ENCODE results near the gene WAPL. TPM values are rescaled to one million over a fixed set of nuclear protein-coding genes. Genes with fewer than 3 reads are reported as not detected.

Gene WAPL
- total RNA-seq, 1 donor from 2014 or later, result 47.9 TPM

- no peak overlapping the region for H3K27ac Mint-ChIP-seq
- no peaks in the 10 kb centered on the region for H3K27me3 Mint-ChIP-seq
- H3K4me3 Mint-ChIP-seq (ENCODE audit: low read depth), result no peak overlapping the region
- H3K4me1 Mint-ChIP-seq (ENCODE audit: low read depth), result peaks cover 2% of the 10 kb centered on the region
- no peak for TF ChIP-seq CTCF (IDR thresholded peaks at IDR 0.05; ENCODE audit: unreplicated experiment)
- peaks cover 41% of the 10 kb centered on the region for H3K36me3 Mint-ChIP-seq (ENCODE audit: insufficient read depth)
- no peak for DNase-seq (ENCODE audit: low spot score, unreplicated experiment)
- H3K9me3 Mint-ChIP-seq (ENCODE audit: low read depth), result peaks cover 5% of the 10 kb centered on the region
Measured at GRCh38 chr10:86451604-86451960, 70.0 kb downstream of the WAPL start.

GRCh38 chr10:86450806-86451603, 70.6 kb downstream of the WAPL start:
- Mint-ChIP-seq H3K27me3 (no peaks in the 10 kb centered on the region), H3K27ac (no peak overlapping the region), H3K4me1 (ENCODE audit: low read depth) (peaks cover 2% of the 10 kb centered on the region), H3K9me3 (ENCODE audit: low read depth) (peaks cover 4% of the 10 kb centered on the region), H3K4me3 (ENCODE audit: low read depth) (no peak overlapping the region), H3K36me3 (ENCODE audit: insufficient read depth) (peaks cover 37% of the 10 kb centered on the region)
- DNase-seq (ENCODE audit: low spot score, unreplicated experiment), result no peak
- no peak for TF ChIP-seq CTCF (IDR thresholded peaks at IDR 0.05; ENCODE audit: unreplicated experiment)

- TF ChIP-seq CTCF (IDR thresholded peaks at IDR 0.05; ENCODE audit: unreplicated experiment), result no peak
- DNase-seq (ENCODE audit: low spot score, unreplicated experiment), result no peak
- peaks cover 32% of the 10 kb centered on the region for H3K36me3 Mint-ChIP-seq (ENCODE audit: insufficient read depth)
- no peaks in the 10 kb centered on the region for H3K9me3 Mint-ChIP-seq (ENCODE audit: low read depth)
- H3K27ac Mint-ChIP-seq, result peak overlapping the region; percentile 46
- H3K4me3 Mint-ChIP-seq (ENCODE audit: low read depth), result no peak overlapping the region
- H3K27me3 Mint-ChIP-seq, result no peaks in the 10 kb centered on the region
- H3K4me1 Mint-ChIP-seq (ENCODE audit: low read depth), result peaks cover 2% of the 10 kb centered on the region
Measured at GRCh38 chr10:86449926-86450558, 71.5 kb downstream of the WAPL start.

- peaks cover 30% of the 10 kb centered on the region for H3K36me3 Mint-ChIP-seq (ENCODE audit: insufficient read depth)
Measured at GRCh38 chr10:86447432-86447831, 74.2 kb downstream of the WAPL start.

GRCh38 chr10:86446987-86447386, 74.6 kb downstream of the WAPL start:
- TF ChIP-seq CTCF (IDR thresholded peaks at IDR 0.05; ENCODE audit: unreplicated experiment), result no peak
- peaks cover 2% of the 10 kb centered on the region for H3K4me1 Mint-ChIP-seq (ENCODE audit: low read depth)
- H3K27me3 Mint-ChIP-seq, result no peaks in the 10 kb centered on the region
- H3K27ac Mint-ChIP-seq, result peak overlapping the region; percentile 39
- peaks cover 31% of the 10 kb centered on the region for H3K36me3 Mint-ChIP-seq (ENCODE audit: insufficient read depth)
- DNase-seq (ENCODE audit: low spot score, unreplicated experiment), result no peak
- no peak overlapping the region for H3K4me3 Mint-ChIP-seq (ENCODE audit: low read depth)
- H3K9me3 Mint-ChIP-seq (ENCODE audit: low read depth), result no peaks in the 10 kb centered on the region

More at GRCh38 chr10:86447432-86447831, 74.2 kb downstream of the WAPL start:
- DNase-seq (ENCODE audit: low spot score, unreplicated experiment), result no peak
- Mint-ChIP-seq H3K27me3 (no peaks in the 10 kb centered on the region), H3K27ac (peak overlapping the region; percentile 39), H3K4me3 (ENCODE audit: low read depth) (no peak overlapping the region), H3K4me1 (ENCODE audit: low read depth) (peaks cover 2% of the 10 kb centered on the region), H3K9me3 (ENCODE audit: low read depth) (no peaks in the 10 kb centered on the region)
- TF ChIP-seq CTCF (IDR thresholded peaks at IDR 0.05; ENCODE audit: unreplicated experiment), result no peak
